ENCODE measurements around the gene ZDHHC14. TPM values are rescaled to one million over a fixed set of nuclear protein-coding genes. Genes with fewer than 3 reads are reported as not detected.
A peak's percentile ranks its signal among the peaks of the same experiment; 100 is the strongest.
"Not testable (repeated sequence)": the region's sequence is repeated elsewhere in the genome, so short reads cannot be mapped to it uniquely, and the experiment has no call there.

ZDHHC14 gene
- total RNA-seq, 2 donors from 2014 or later = 13.0 to 19.1 TPM

- no peaks in the 10 kb centered on the region for H3K27me3 ChIP-seq
- no peaks in the 10 kb centered on the region for H3K9me3 ChIP-seq
- H3K27ac ChIP-seq = no peak overlapping the region
- H3K4me1 ChIP-seq = peaks cover 0 to under 1% of the 10 kb centered on the region in 2 donors
- H3K36me3 ChIP-seq = no peaks in the 10 kb centered on the region
- DNase-seq (ENCODE audit: low spot score) = peak; percentile 46
- no peak for TF ChIP-seq CTCF (IDR thresholded peaks at IDR 0.05)
- H3K4me3 ChIP-seq = no peak overlapping the region
Observed at GRCh38 chr6:157585274-157586087, 204.5 kb downstream of the ZDHHC14 start.

- TF ChIP-seq CTCF (IDR thresholded peaks at IDR 0.05) = no peak
- H3K27ac ChIP-seq = no peak overlapping the region
- H3K4me3 ChIP-seq = no peak overlapping the region
- no peaks in the 10 kb centered on the region for H3K9me3 ChIP-seq
- no peaks in the 10 kb centered on the region for H3K36me3 ChIP-seq
- peak; percentile 43 for DNase-seq (ENCODE audit: low spot score)
- no peaks in the 10 kb centered on the region for H3K27me3 ChIP-seq
- H3K4me1 ChIP-seq = no peaks in the 10 kb centered on the region
Observed at GRCh38 chr6:157586088-157586414, 205.1 kb downstream of the ZDHHC14 start.

- Histone ChIP-seq H3K27me3 (no peaks in the 10 kb centered on the region), H3K9me3 (no peaks in the 10 kb centered on the region), H3K4me3 (no peak overlapping the region), H3K4me1 (no peaks in the 10 kb centered on the region), H3K27ac (no peak overlapping the region), H3K36me3 (no peaks in the 10 kb centered on the region)
- no peak for TF ChIP-seq CTCF (IDR thresholded peaks at IDR 0.05)
- no peak for DNase-seq (ENCODE audit: low spot score)
Observed at GRCh38 chr6:157586476-157587126, 205.6 kb downstream of the ZDHHC14 start.

GRCh38 chr6:157587127-157587926, 206.3 kb downstream of the ZDHHC14 start:
- no peaks in the 10 kb centered on the region for H3K4me1 ChIP-seq
- H3K27me3 ChIP-seq = no peaks in the 10 kb centered on the region
- no peak overlapping the region for H3K27ac ChIP-seq
- H3K4me3 ChIP-seq = no peak overlapping the region
- no peak for TF ChIP-seq CTCF (IDR thresholded peaks at IDR 0.05)
- no peak for DNase-seq (ENCODE audit: low spot score)
- H3K9me3 ChIP-seq = no peaks in the 10 kb centered on the region
- H3K36me3 ChIP-seq = no peaks in the 10 kb centered on the region

GRCh38 chr6:157590654-157591053, 209.7 kb downstream of the ZDHHC14 start:
- not testable (repeated sequence) for H3K4me1 ChIP-seq; DNase-seq (ENCODE audit: low spot score); H3K27ac ChIP-seq; H3K36me3 ChIP-seq; H3K27me3 ChIP-seq; H3K9me3 ChIP-seq; H3K4me3 ChIP-seq

GRCh38 chr6:157592541-157592940, 211.6 kb downstream of the ZDHHC14 start:
- no peak for DNase-seq (ENCODE audit: low spot score)
- no peak overlapping the region for H3K4me3 ChIP-seq
- no peaks in the 10 kb centered on the region for H3K9me3 ChIP-seq
- no peak for TF ChIP-seq CTCF (IDR thresholded peaks at IDR 0.05)
- H3K36me3 ChIP-seq = no peaks in the 10 kb centered on the region
- peaks cover 0 to 3% of the 10 kb centered on the region in 2 donors for H3K4me1 ChIP-seq
- no peak overlapping the region for H3K27ac ChIP-seq
- no peaks in the 10 kb centered on the region for H3K27me3 ChIP-seq
